ENCODE results near the gene LDHA. TPM values are rescaled to one million over a fixed set of nuclear protein-coding genes. Genes with fewer than 3 reads are reported as not detected.

Gene LDHA
- total RNA-seq, 6 experiments from 2014 or later, result 1,331 to 1,603 (median 1,438) TPM

DNA sequence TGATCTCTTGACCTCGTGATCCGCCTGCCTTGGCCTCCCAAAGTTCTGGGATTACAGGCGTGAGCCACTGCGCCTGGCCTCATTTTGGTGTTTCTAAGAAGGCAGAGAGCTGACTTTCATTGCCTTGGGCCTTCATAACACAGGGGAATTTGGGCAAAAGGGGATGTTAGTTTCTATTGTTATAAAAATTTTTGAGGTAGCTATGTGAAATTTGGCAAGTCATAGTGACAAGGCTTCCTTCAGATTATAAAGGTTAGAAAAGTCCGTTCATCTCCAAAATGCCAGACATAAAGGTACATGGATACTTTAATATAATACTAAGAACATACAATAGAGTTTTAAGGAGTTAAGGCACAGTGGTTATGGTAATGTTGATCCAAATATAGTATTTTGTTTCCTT lies 35.0 kb downstream of the LDHA start:
- Mint-ChIP-seq H3K27me3 (ENCODE audit: insufficient read depth) (peaks cover 4% of the 10 kb centered on the region), H3K9me3 (no peaks in the 10 kb centered on the region), H3K27ac (no peak overlapping the region), H3K36me3 (ENCODE audit: low read depth) (no peaks in the 10 kb centered on the region), H3K4me3 (no peak overlapping the region), H3K4me1 (ENCODE audit: low read depth) (no peaks in the 10 kb centered on the region)
- no peak for DNase-seq
- TF ChIP-seq, protein P1, sequence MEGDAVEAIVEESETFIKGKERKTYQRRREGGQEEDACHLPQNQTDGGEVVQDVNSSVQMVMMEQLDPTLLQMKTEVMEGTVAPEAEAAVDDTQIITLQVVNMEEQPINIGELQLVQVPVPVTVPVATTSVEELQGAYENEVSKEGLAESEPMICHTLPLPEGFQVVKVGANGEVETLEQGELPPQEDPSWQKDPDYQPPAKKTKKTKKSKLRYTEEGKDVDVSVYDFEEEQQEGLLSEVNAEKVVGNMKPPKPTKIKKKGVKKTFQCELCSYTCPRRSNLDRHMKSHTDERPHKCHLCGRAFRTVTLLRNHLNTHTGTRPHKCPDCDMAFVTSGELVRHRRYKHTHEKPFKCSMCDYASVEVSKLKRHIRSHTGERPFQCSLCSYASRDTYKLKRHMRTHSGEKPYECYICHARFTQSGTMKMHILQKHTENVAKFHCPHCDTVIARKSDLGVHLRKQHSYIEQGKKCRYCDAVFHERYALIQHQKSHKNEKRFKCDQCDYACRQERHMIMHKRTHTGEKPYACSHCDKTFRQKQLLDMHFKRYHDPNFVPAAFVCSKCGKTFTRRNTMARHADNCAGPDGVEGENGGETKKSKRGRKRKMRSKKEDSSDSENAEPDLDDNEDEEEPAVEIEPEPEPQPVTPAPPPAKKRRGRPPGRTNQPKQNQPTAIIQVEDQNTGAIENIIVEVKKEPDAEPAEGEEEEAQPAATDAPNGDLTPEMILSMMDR (IDR thresholded peaks at IDR 0.05), result no peak

GRCh38 chr11:18438691-18439090 lies 44.3 kb downstream of the LDHA start:
- H3K36me3 Mint-ChIP-seq (ENCODE audit: low read depth), result peaks cover 5% of the 10 kb centered on the region; the same call in 1 of the 2 replicates
- peaks cover 7% of the 10 kb centered on the region; the same call in 1 of the 2 replicates for H3K27me3 Mint-ChIP-seq (ENCODE audit: insufficient read depth)
- no peak for DNase-seq
- TF ChIP-seq, protein P1 (IDR thresholded peaks at IDR 0.05), result no peak
- no peaks in the 10 kb centered on the region for H3K9me3 Mint-ChIP-seq
- H3K4me1 Mint-ChIP-seq (ENCODE audit: low read depth), result no peaks in the 10 kb centered on the region
- H3K27ac Mint-ChIP-seq, result no peak overlapping the region
- H3K4me3 Mint-ChIP-seq, result no peak overlapping the region

- H3K4me1 Mint-ChIP-seq (ENCODE audit: low read depth), result peaks cover 8% of the 10 kb centered on the region
- no peak overlapping the region for H3K27ac Mint-ChIP-seq
- no peaks in the 10 kb centered on the region; the same call in 1 of the 2 replicates for H3K27me3 Mint-ChIP-seq (ENCODE audit: insufficient read depth)
- DNase-seq, result no peak
- H3K9me3 Mint-ChIP-seq, result no peaks in the 10 kb centered on the region
- TF ChIP-seq, protein P1 (IDR thresholded peaks at IDR 0.05), result no peak
- no peak overlapping the region for H3K4me3 Mint-ChIP-seq
- H3K36me3 Mint-ChIP-seq (ENCODE audit: low read depth), result no peaks in the 10 kb centered on the region
These were observed 54.9 kb downstream of the LDHA start for GRCh38 chr11:18449251-18449650.

DNA sequence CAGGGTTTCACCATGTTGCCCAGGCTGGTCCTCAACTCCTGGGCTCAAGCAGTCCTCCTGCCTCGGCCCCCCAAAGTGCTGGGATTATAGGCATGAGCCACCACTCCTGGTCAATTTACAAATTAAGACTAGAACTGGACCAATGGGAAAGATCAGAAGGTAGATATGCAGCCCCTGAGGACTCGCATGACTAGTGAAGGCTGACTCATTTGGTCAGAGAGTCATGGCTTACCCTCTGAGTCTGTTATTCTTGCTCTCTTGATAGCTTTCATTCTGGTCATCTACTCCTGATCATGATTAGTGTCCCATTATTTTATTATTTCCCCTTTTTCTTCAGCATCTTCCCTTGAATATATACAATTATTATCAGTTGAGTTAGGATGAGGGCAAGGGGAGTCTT lies 58.6 kb downstream of the LDHA start:
- Mint-ChIP-seq H3K36me3 (ENCODE audit: low read depth) (0 out of 2 replicates have a peak, but pooled peaks cover 4% of the 10 kb centered on the region), H3K4me1 (ENCODE audit: low read depth) (peaks cover 17% of the 10 kb centered on the region), H3K9me3 (no peaks in the 10 kb centered on the region), H3K27ac (no peak overlapping the region), H3K4me3 (no peak overlapping the region), H3K27me3 (ENCODE audit: insufficient read depth) (no peaks in the 10 kb centered on the region; the same call in none of the 2 replicates)
- peak; percentile 58 for DNase-seq
- TF ChIP-seq, protein P1 (IDR thresholded peaks at IDR 0.05), result no peak

DNA sequence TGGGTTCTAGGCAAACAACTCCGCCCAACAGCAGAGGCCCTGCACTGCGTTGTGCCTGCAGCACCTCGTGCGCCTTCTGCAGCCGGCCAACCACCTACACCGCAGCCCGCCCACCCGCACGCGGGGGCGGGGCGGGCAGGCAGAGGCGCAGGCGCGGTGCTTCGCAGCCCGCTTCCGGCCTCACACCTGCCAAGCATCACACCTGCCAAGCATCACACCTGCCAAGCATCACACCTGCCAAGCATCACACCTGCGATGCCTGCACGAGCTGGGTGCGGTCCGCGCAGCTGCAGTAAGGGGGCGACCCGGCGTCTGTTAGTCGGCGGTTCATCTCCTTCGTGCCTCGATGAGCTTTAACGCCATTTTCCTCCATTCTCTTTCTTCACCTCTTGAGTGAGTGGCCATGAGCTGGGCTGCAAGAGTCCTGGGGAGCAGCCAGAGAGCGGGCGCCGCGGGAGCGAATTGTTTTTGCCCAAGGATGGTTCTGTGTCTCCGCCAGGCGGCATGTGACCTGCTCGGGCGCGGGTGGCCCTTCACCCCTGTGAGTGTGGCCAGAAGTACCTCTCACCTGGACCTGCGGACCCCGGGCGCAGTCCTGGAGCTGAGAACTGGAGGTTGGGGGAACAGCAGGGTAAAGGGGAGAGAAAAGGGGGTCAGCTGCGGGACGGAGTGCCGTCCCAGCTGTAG lies 61.5 kb downstream of the LDHA start, which contains the start of gene LDHAL6A:
LDHAL6A (plus strand) TSS at position 171 of the 687 bp plus-strand sequence. CDS start 825 bp downstream, outside the sequence.
- H3K27me3 Mint-ChIP-seq (ENCODE audit: insufficient read depth), result no peaks in the 10 kb centered on the region; the same call in none of the 2 replicates
- no peaks in the 10 kb centered on the region for H3K9me3 Mint-ChIP-seq
- H3K4me3 Mint-ChIP-seq, result no peak within 1 kb of the TSS
- H3K27ac Mint-ChIP-seq, result no peak within 1 kb of the TSS
- H3K4me1 Mint-ChIP-seq (ENCODE audit: low read depth), result peaks cover 29% of the 10 kb centered on the region
- DNase-seq, result no peak
- TF ChIP-seq, protein P1 (IDR thresholded peaks at IDR 0.05), result no peak
- H3K36me3 Mint-ChIP-seq (ENCODE audit: low read depth), result 0 out of 2 replicates have a peak, but pooled peaks cover 4% of the 10 kb centered on the region

Data from HFFc6 (cell line).